SIG-M5 (cell line): Measurements from ENCODE around the gene CSTB.

Source experiments
- DNase-seq: peaks from one replicate; lab custom pipeline; 2025; lab: John Stamatoyannopoulos, UW

CSTB gene

GRCh38 chr21:43728467-43729390, 47.4 kb downstream of the CSTB start:
- DNase-seq = peak; percentile 92

- no peak for DNase-seq
Observed at GRCh38 chr21:43728154-43728466, 48.0 kb downstream of the CSTB start.

- DNase-seq = no peak
Observed at GRCh38 chr21:43727519-43728153, 48.5 kb downstream of the CSTB start.

- no peak for DNase-seq
Observed at GRCh38 chr21:43726686-43727518, 49.2 kb downstream of the CSTB start.
